Stimulated activated CD4-positive, alpha-beta T cell treated with anti-CD3 and anti-CD28 coated beads, Interleukin-4, amount 100 ng/mL, for 4 hours (primary cell): Measurements from ENCODE around the gene FEN1.

Experiments
- DNase-seq, 2 experiments: peaks; one replicate each; pipeline ENCODE4 v3.0.0-alpha.2; 2020

Gene FEN1

DNA sequence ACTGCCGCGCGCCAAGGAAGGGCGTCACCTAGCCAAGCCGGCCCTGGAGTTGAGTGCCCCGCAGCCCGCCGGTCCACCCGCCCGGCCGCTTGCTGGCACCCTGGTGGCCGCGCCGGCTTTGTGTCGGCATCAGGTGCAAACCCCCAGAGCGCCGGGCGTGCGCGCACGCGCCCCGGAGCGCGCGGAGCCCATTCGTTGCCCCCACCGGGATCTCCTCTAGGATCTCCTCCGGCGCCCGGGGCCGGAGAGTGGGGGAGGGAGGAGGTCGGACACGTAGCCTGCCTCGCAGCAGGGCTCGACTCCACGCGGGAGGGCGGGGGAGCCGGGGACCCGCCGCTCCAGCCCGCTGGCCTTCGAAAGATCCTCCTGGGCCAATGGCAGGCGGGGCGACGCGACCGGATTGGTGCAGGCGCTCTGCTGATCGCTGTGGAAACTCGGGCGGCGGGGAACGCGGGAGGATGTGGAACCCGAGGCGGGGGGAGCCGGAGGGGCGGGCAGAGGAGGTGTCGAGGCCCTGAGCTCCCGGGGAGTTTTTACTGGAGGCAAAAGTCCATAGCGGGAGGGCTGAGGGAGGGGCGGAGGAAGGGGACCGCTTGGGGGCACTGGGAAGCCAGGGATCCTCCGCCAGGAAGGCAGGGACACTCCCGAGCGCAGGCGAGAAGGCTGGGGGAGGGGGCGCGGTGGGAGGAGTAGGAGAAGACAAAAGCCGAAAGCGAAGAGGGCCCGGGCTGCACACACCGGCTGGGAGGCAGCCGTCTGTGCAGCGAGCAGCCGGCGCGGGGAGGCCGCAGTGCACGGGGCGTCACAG, 35.1 kb downstream of the FEN1 start, which contains the start of gene FADS2:
FADS2 (plus strand) TSS at position 730 of the 808 bp plus-strand sequence. CDS start 91 bp downstream, outside the sequence.
- DNase-seq = peak; percentile 54 to 65

DNA sequence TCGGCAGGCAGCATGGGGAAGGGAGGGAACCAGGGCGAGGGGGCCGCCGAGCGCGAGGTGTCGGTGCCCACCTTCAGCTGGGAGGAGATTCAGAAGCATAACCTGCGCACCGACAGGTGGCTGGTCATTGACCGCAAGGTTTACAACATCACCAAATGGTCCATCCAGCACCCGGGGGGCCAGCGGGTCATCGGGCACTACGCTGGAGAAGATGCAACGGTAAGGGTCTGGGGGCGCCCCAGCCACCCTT, 35.6 kb downstream of the FEN1 start:
- no peak for DNase-seq

DNA sequence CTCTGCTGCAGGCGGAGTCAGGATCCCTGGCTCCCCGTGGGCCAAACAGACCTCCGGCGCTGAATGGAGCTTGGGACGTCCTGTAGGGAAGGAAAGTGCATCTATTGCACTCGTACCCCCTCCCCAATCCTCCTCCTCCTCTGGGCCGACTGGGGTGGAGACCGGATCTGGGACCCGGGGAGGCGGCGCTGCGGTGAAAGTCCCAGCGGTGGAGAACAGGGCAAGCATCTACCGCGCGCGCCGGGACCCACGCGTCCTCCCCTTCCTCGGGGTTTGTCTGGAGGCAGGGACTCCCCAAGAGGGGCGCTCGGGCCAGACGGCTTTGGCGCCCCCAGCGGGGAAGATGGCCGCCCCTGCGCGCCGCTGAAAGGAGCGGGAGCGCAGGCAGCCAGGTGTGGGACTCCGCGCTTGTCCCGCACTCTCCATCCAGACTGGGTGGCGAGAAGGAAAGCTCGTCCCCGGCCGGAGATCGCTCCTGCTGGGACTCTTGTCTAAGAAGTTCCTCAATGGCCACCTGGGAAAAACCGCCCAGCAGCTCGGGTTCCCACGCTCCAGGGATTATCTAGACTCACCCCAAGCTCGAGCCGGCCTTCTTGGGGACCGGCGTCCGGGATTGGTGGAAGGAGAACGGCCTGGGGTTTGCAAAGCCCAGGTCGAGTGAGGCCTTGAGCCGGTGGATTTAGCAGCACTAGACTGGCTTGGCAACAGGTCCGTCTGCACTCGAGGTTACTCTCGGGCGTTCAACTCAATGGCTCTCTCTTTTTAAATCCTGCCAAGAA, 36.1 kb downstream of the FEN1 start:
- DNase-seq = peak in 1 of 2 experiments; percentile 23

DNA sequence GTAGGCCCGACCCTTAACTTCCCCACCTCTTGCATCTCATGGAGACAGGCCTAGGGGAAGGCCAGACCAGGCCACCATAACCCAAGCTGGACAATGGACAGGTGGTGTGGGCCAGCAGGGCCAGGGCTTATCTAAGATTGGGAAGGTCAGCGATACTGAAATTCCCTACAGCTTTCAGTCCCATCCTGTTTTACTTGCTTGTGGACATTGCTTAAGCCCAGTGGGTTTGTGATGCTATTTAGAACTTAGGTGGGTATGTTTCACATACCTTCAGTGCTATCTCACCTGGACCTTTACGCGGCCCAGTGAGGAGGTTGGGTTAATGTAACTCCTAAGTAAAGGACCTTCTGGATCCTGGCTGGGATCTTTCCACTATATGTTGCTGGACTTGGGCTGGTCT, 37.1 kb downstream of the FEN1 start:
- no peak for DNase-seq

DNA sequence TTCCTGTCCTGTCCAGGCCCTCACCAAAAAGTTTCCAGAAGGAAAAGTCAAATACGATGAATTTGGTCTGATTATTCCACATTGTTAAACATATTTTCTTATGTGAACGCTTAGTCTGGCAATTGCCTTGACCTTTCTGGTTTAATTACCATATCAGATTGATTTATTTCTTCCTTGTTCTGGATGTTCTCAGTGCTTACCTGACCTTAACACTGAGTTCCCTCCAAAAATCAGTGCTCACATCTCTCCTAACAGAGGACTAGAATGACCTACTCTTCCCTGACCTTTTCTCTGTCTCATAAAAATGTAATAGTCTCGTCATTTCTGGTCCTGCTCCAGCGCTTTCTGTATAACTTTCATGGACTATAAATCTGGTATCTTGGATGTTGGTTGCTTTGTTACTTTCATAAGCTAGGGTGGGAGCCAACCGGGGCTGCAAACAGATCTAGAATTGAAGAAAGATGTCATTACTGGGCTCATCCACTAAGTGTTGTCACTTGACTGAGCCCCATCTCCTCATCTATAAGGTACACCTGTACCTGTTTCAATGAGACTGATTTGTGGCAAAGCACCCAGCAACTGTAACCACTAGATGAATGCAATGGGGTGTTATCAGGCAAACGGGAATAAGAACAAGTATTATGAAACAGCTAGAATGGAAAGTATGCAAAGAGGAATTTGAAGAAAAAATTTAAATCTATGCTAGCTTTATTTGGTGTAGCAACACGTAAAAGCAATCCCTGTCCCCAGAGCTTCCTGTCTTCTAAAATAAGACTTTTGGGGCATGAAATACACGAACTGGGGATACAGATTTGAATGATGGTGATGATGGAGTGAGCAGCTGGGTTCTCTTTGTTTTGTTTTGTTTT, 37.8 kb downstream of the FEN1 start:
- DNase-seq = no peak

DNA sequence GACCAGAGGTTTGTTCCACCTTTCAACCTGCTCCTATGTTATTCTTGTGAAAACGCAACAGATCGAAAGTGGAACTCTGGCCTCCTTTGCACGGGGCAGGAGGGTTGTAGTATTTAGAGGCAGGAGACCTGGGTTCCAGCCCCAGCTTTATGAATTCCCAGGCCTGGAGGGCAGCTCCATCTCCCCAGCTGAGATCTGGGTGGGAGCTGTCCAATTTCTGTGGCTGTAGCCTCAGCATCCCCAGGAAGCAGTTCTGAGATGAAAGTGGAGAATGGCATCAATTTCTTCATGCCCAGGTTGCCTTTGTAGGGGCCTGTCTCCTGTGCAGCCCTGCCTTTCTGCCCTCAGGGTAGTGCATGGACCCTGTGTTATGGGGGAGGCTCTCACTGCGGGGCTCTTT, 39.5 kb downstream of the FEN1 start:
- no peak for DNase-seq

GRCh38 chr11:61832754-61833153, 40.0 kb downstream of the FEN1 start:
- DNase-seq = no peak

DNA sequence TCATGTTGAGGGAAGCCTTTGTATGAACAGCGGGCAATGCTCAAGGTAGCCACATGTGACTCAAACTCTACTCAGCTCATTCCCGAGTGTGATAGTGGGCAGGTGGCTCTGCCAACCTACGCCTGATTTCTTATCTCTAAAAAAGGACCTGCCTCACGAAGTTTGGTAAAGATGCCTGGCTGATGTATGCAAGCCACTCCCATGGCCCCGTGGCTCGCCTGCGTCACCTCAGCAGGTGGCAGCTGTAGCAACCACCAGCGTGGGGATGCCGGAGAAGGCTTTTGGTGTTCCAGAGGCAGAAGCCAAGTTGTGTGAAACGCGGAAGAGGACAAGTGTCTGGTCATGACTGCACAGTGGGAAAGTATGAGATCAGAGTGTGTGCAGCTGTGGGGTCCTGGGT, 40.8 kb downstream of the FEN1 start:
- no peak for DNase-seq

DNA sequence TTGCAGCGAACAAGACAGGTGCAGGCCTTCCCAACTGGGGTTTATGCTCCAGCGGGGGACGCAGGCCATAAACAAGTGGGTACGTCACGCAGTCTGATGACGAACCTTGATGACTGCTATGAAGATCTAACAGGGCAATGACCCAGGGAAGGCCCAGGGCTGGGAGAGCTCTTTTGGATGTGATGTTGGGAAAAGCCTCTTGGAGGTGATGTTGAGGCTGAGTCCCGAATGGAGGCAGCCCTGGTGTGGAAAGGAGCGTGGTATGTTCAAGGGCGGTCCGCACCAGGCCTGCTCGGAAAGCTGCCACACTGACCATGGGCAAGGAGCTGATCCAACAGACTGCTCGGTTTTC, 41.2 kb downstream of the FEN1 start:
- no peak for DNase-seq

- peak; percentile 9 to 28 for DNase-seq
Observed at GRCh38 chr11:61834278-61835048, 41.8 kb downstream of the FEN1 start.

DNA sequence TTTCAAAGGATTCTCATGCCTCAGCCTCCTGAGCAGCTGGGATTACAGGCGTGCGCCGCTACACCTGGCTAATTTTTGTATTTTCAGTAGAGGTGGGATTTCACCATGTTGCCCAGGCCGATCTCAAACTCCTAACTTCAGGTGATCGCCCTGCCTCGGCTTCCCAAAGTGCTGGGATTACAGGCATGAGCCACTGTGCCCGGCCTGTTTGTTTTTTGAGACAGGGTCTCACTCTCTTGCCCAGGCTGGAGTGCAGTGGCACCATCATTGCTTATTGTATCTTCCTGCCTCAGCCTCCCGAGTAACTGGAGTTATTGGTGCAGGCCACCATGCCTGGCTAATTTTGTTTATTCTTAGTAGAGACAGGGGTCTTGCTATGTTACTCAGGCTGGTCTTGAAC, 43.5 kb downstream of the FEN1 start:
- DNase-seq = no peak

DNA sequence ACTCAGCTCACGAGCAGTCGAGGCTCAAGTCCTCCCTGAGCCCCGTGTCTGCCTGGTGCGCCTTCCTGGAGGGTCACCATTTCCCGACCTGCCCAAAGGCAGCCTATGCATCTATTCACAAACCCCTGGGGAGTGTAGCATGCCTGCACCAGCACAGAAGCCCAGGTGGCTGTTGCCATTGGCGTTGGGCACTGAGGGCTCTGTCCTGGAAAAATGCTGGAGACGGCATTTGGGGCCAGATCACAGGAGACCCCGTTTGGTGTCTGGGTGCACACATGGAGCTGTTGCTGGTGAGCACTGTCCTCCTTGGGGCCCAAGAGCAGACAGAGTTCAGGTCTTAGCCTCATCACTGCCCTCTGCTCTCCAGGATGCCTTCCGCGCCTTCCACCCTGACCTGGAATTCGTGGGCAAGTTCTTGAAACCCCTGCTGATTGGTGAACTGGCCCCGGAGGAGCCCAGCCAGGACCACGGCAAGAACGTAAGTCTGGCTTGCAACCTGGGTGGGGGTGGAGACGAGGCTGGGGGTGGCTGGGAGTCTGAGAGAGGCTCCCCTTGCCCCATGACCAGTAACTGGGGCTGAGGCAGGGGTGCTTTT, 44.8 kb downstream of the FEN1 start:
- DNase-seq = no peak

DNA sequence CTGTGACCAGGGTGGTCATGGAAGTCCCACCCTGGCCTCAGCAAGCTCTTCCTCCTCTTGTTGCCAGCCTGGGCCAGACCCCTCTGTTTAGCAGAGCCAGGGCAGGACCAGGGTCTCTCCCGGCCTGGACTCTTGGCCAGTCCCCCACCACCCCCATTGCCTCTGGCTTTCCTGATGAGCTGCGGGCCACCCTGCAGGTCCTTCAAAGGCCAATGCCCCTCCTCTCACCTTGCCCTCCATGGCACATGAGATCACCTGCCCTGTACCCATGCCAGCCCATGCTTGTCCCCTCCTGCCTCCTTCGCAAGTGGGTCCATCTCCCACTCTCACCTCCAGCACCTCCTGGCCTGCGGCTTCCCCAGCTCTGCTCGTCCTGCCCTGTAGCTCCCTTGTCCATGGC, 45.8 kb downstream of the FEN1 start:
- DNase-seq = no peak

DNA sequence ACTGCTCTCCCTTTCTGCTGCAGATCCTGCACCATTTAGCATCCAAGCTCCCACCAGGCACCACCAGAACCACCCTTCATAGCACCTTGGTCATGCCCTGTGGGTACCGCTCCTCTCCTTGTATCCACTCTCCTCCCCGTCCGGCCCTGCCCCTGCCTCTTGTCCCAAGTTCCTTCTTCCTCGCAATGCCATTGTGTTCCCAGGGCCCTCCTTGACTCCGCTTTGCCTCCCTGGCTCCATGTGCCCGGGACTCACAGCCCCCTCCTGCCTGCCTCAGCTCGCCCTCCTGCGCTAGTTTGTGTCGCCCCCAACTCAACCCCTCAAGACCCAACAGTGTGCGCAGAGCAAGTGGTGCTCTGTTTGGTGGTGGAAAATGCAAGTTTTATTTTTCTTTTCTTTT, 46.2 kb downstream of the FEN1 start:
- DNase-seq = no peak

- no peak for DNase-seq
Observed at GRCh38 chr11:61839742-61840141, 47.0 kb downstream of the FEN1 start.

- DNase-seq = no peak
Observed at GRCh38 chr11:61840371-61840770, 47.7 kb downstream of the FEN1 start.

DNA sequence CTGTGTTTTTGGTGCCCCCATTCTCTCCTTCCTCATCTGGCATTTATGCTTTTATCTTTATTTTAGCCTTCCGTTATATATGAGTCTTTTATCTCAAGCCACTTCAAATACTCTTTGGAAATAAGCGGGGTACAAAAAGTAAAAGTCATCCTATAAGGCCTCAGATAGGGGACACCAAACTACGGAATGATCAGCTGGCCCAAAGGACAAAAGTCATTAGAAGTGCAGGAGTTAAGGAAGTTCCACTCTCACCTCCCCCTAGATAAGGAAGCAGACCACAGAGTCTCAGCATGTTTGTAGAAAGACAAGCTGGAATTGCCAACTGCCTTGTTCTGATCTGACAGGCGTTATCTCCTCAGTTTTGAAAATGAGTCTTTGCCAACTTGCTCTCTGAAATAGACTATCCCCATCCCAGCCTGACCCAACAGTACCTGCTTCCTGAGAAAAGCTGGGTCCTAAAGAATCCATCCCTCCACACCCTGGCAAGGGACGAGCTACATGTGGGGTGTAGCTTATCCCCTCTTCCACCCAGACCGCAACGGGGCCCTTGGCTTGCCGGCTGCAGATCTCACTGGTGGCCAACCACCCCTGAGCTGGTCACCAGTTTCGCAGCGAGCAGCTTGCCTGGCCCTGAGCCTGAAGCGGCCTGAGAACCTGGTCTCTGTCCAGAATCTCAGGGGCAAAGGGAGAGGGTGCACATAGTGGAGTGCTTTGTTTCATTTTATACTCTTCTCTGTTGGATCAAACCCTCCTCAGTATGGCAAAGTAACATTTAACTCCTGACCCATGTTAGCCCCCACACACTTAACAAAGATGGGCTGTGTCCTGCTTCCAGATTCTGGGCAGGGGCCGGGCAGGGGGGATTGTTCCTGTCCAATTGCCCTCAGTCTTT, 49.2 kb downstream of the FEN1 start:
- DNase-seq = no peak

DNA sequence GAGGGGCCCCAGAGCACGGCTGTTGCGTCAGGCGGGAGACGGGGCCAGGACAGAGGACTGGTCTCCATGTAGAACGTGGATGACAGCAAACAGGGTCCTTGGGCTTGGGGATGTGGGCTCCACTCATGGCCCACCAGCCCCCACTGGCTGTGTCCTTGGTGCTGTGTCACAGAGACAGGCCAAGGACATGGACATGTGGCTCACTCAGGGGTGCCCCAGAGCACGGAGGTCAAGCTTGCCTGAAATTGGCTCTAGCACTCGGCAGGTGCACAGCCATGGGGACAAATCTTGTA, 49.8 kb downstream of the FEN1 start:
- no peak for DNase-seq

- DNase-seq = no peak
Observed at GRCh38 chr11:61844909-61845565, 52.3 kb downstream of the FEN1 start.

- no peak for DNase-seq
Observed at GRCh38 chr11:61846362-61847020, 53.8 kb downstream of the FEN1 start.
